HG02588 (cell line): ENCODE measurements around the gene COG4.
"Not testable (repeated sequence)": the region's sequence is repeated elsewhere in the genome, so short reads cannot be mapped to it uniquely, and the experiment has no call there.

Source experiments
- ATAC-seq: cut with Tn5 transposase; IDR thresholded peaks from one replicate; pipeline ENCODE4 v1.9.1; 2021; ENCODE audit warnings: mild to moderate bottlenecking, moderate library complexity; ENCODE audit not compliant: unreplicated experiment

COG4 gene

GRCh38 chr16:70523076-70523742 lies at the start of gene COG4:
TSS of gene COG4 (minus strand) at chr16:70523554. CDS start at chr16:70523543, 11 bp downstream.
- ATAC-seq = peak; percentile 52

DNA sequence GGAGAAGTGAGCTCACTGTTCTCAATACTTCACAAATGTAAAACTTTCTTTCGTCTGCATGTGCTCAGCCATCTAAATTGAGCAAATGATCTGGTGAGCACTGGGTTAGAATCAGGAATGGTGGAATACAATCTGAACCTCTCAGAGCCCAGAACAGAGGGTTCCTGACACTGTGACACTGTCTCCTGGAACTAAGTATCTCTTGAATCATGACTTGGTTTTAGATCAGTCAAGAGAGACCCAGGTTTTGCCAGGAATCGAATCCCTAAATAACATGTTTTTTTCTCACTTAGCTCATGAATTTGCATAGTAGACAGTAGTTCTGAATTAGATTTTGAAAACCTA lies 49.5 kb upstream of the COG4 start:
- ATAC-seq = no peak

GRCh38 chr16:70572050-70572925 lies 48.9 kb upstream of the COG4 start:
- ATAC-seq = no peak

GRCh38 chr16:70571623-70572022 lies 48.3 kb upstream of the COG4 start:
- no peak for ATAC-seq

- no peak for ATAC-seq
These were observed 47.7 kb upstream of the COG4 start for GRCh38 chr16:70570967-70571570.

DNA sequence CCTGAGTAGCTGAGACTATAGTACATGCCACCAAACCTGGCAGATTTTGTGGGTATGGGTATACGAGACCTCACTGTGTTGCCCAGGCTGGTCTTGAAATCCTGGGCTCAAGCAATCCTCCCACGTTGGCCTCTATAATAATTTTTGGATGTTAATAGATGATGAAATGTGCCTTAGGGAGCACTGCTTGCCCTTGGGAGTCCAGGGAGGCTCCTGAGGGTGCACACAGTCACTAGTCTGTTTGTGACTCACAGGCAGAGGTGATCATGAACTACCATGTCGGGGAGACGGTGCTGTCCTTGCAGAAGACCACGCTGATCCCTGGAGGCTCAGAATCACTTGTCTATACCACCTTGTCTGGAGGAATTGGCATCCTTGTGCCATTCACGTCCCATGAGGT lies 46.4 kb upstream of the COG4 start:
- ATAC-seq = no peak

- no peak for ATAC-seq
These were observed 45.4 kb upstream of the COG4 start for GRCh38 chr16:70568601-70569237.

DNA sequence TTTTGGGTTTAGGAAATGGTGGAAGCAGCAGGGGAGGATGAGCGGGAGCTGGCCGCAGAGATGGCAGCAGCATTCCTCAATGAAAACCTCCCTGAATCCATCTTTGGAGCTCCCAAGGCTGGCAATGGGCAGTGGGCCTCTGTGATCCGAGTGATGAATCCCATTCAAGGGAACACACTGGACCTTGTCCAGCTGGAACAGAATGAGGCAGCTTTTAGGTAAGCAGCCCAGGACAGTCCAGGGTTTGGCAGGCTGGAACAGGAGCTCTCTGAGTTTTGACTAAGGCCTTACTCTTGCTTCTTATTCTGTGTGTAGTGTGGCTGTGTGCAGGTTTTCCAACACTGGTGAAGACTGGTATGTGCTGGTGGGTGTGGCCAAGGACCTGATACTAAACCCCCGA lies 41.7 kb upstream of the COG4 start:
- ATAC-seq = no peak

- no peak for ATAC-seq
These were observed 40.3 kb upstream of the COG4 start for GRCh38 chr16:70563636-70564035.

GRCh38 chr16:70561623-70562022 lies 38.3 kb upstream of the COG4 start:
- ATAC-seq = no peak

DNA sequence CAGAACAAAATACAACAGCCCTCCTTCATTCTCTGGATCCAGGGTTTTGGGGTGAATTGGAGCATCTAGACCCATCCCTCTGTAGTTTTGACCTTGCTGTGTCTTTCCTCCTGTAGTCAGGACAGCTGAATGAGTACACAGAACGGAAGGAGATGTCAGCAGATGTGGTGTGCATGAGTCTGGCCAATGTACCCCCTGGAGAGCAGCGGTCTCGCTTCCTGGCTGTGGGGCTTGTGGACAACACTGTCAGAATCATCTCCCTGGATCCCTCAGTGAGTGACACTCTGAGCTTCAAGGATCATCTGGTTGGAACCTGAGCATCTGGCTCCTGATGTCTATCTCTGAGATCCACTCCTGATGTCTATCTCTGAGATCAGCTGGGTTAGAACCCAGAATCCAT lies 32.7 kb upstream of the COG4 start:
- no peak for ATAC-seq

- ATAC-seq = no peak
These were observed 30.3 kb upstream of the COG4 start for GRCh38 chr16:70553645-70554044.

DNA sequence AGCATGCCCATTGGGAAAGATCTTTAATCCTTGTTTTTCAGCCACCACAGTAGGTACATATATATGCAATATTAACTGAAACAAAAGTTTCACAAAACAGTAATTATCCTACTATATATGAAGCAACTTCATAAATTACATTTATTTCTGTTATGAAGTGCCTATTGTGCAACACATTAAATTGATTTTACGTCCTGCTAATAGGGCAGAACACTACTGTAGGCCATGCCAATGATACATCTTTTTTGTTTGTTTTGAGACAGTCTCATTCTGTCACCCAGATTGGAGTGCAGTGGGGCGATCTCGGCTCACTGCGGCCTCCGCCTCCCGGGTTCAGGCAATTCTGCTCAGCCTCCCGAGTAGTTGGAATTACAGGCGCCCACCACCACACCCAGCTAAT lies 29.3 kb upstream of the COG4 start:
- no peak for ATAC-seq

- no peak for ATAC-seq
These were observed 28.4 kb upstream of the COG4 start for GRCh38 chr16:70551788-70552187.

- ATAC-seq = no peak
These were observed 26.7 kb upstream of the COG4 start for GRCh38 chr16:70550082-70550481.

GRCh38 chr16:70548936-70549335 lies 25.6 kb upstream of the COG4 start:
- no peak for ATAC-seq

- no peak for ATAC-seq
These were observed 21.2 kb upstream of the COG4 start for GRCh38 chr16:70544548-70544947.

- no peak for ATAC-seq
These were observed 17.6 kb upstream of the COG4 start for GRCh38 chr16:70540994-70541393.

DNA sequence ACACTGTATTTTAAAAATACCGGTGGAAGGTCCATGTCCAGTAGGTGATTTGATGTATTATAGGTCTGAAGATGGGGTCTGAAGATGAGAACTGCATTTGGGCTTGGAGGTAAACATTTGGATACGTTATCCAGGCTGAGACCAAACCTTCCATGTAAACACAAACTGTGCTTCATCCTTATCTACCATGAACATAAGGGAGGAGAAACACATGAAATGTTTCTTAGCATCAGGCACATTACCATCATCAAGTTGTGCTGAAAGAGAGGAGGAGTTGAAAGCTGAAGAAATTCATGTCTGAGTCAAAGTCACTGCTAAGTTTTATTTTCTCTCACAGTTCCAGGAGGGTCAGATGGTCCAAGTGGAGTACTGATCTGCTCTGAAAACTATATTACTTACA lies 11.6 kb upstream of the COG4 start:
- ATAC-seq = no peak

- not testable (repeated sequence) for ATAC-seq
These were observed 6.6 kb upstream of the COG4 start for GRCh38 chr16:70529954-70530353.

DNA sequence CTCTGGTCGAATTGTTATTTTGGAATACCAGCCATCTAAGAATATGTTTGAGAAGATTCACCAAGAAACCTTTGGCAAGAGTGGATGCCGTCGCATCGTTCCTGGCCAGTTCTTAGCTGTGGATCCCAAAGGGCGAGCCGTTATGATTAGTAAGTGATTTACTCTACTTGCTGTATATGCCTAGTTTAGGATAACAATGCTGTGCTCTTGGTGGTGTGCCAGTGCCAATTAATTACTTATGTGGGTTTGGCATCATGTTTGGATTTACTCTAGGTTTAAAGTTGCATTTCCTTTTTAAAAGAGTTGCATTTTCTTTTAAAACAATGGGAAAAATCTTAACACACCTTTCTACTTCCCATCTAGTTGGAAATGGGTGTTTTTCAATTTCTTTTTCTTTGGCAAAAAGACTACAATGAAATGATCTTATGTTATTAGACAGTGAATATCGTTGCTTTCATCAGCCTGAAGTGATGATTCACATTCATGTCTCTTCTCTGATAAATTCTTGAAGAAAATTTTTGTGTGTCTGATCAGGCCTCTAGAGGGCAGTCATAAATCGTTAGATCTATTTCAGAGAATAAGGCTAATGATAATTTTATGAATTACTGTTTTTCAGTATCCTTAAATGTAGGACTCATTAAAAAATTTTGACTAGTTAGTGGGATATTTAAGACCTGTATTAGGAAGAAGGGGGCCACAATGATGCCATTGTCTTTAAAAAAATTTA lies 5.9 kb upstream of the COG4 start:
- no peak for ATAC-seq
